HepG2 (cell line): Measurements from ENCODE around the gene ARL5A. TPM values are rescaled to one million over a fixed set of nuclear protein-coding genes. Genes with fewer than 3 reads are reported as not detected.
"Not testable (repeated sequence)": the region's sequence is repeated elsewhere in the genome, so short reads cannot be mapped to it uniquely, and the experiment has no call there.

ENCODE experiments used
- ATAC-seq: fragments of 200-7000 bp; cut with Tn5 transposase; 3 replicates; pipeline ENCODE4 v1.9.1; 2020; ENCODE audit warnings: mild to moderate bottlenecking, moderate library complexity
- BruUV-seq: library from RNA; stranded (reverse); fragments of 400-500 nt; replicated peaks from 2 replicates; lab custom pipeline; 2021; lab: Mats Ljungman, UMichigan
- CTCF ChIA-PET: fragments of 300-600 bp; formaldehyde crosslinking; extraction: SDS; loops from one replicate; lab custom pipeline; 2021; ENCODE audit warnings: low total read pairs, inconsistent platforms, low intra/inter-chr PET ratio; lab: Yijun Ruan, JAX
- POLR2A ChIA-PET: fragments of 350-600 bp; sonication (Branson Sonifier 250); formaldehyde crosslinking; loops from one replicate; lab custom pipeline; 2020; ENCODE audit warnings: antibody characterized with exemption, inconsistent platforms; lab: Yijun Ruan, JAX
- DNase-seq: peaks from one replicate; pipeline ENCODE4 v3.0.0-alpha.2; 2015; ENCODE audit warnings: low spot score
- FAIRE-seq: peaks from 3 replicates; lab custom pipeline; 2011; peaks lifted over from hg19 to GRCh38; lab: Jason Lieb, UNC
- H2AFZ ChIP-seq: one replicate; pipeline ENCODE4 v1.6.1; 2011; ENCODE audit warnings: low read length, inconsistent platforms
- H3K27ac ChIP-seq: fragments of 300-600 bp; 3 replicates; pipeline ENCODE4 v1.8.0; 2011; ENCODE audit warnings: mixed run types, mild to moderate bottlenecking, mixed read lengths, low read length, inconsistent platforms; ENCODE audit not compliant: insufficient read depth; ENCODE audit errors: extremely low read length
- H3K27me3 ChIP-seq, 2 experiments: fragments of 200-600 bp in 1 of 2; 2 replicates in 1 of 2; 3 replicates in 1 of 2; pipeline versions ENCODE4 v1.6.0 to v1.8.0; 2011; ENCODE audit warnings: low read length in 2 of 2, mild to moderate bottlenecking in 2 of 2, moderate library complexity in 2 of 2, inconsistent platforms in 1 of 2; ENCODE audit not compliant: insufficient read depth in 2 of 2, control insufficient read depth in 1 of 2
- H3K36me3 ChIP-seq, 2 experiments: fragments of 200-600 bp in 1 of 2; replicated peaks in 1 of 2; 2 replicates in 1 of 2; 3 replicates in 1 of 2; pipeline versions ENCODE4 v1.5.1 to v1.8.0; 2011; ENCODE audit warnings: low read length in 2 of 2, inconsistent platforms in 1 of 2; ENCODE audit not compliant: insufficient read depth in 2 of 2, control insufficient read depth in 1 of 2
- H3K4me1 ChIP-seq: 2 replicates; pipeline ENCODE4 v1.5.1; 2012; ENCODE audit warnings: low read length, inconsistent platforms; ENCODE audit not compliant: insufficient read depth
- H3K4me2 ChIP-seq: 2 replicates; pipeline ENCODE4 v1.6.0; 2011; ENCODE audit warnings: low read depth, low read length, inconsistent platforms
- H3K4me3 ChIP-seq, 3 experiments: fragments of 200-600 bp in 1 of 3; sonication (generic), shearing (Covaris generic) in 1 of 3; replicated peaks in 1 of 3; 2 replicates each; pipeline ENCODE4 v1.5.1; 2011 to 2016; ENCODE audit warnings: low read length in 3 of 3, inconsistent platforms in 2 of 3, low read depth in 2 of 3, mild to moderate bottlenecking in 2 of 3, control low read depth in 1 of 3, mixed read lengths in 1 of 3; ENCODE audit not compliant: insufficient read depth in 1 of 3
- H3K79me2 ChIP-seq: one replicate; pipeline ENCODE4 v1.6.1; 2011; ENCODE audit warnings: low read length, inconsistent platforms; ENCODE audit not compliant: insufficient read depth
- H3K9ac ChIP-seq: 2 replicates; pipeline ENCODE4 v1.6.0; 2011; ENCODE audit warnings: mild to moderate bottlenecking, low read depth, low read length, inconsistent platforms; ENCODE audit not compliant: insufficient read depth
- H3K9me3 ChIP-seq: 2 replicates; pipeline ENCODE4 v1.5.1; 2012; ENCODE audit warnings: mild to moderate bottlenecking, low read length
- H4K20me1 ChIP-seq: 2 replicates; pipeline ENCODE4 v1.6.0; 2011; ENCODE audit warnings: inconsistent platforms, mild to moderate bottlenecking, low read length, moderate library complexity; ENCODE audit not compliant: insufficient read depth
- CEBPB ChIP-seq: IDR thresholded peaks from 2 replicates; pipeline ENCODE4 v1.6.1; 2011; ENCODE audit warnings: low read depth, low read length, improper control_type of control experiment, borderline replicate concordance
- FOSL2 ChIP-seq: sonication (generic); formaldehyde crosslinking; IDR thresholded peaks from 2 replicates; pipeline ENCODE4 v1.4.0; 2020; ENCODE audit warnings: missing genetic modification reagents
- SAFB2 ChIP-seq: sonication (generic); formaldehyde crosslinking; IDR thresholded peaks from 2 replicates; pipeline ENCODE4 v1.5.1; 2020; ENCODE audit warnings: missing genetic modification reagents, low read depth, mild to moderate bottlenecking, borderline replicate concordance
- ZNF33B ChIP-seq: sonication (generic); formaldehyde crosslinking; IDR thresholded peaks from 2 replicates; pipeline ENCODE4 v1.5.1; 2020; ENCODE audit warnings: mild to moderate bottlenecking, missing genetic modification reagents
- WGBS: methylation state at CpG from one replicate; pipeline ENCODE4 v1.1.6; 2017; ENCODE audit warnings: low lambda C conversion rate; 5-methylcytosine and 5-hydroxymethylcytosine counted together
- in situ Hi-C: cut with HindIII; loops from 2 replicates; pipeline ENCODE4 v1.10.0; 2017; ENCODE audit warnings: low pct_unique_long_range_greater_than_20kb; ENCODE audit not compliant: extremely low pct_ligation_motif_present
- intact Hi-C: fragments of 100-400 bp; cut with micrococcal nuclease; formaldehyde crosslinking; loops from one replicate; pipeline ENCODE4 v1.10.0; 2022; ENCODE audit not compliant: unreplicated experiment
- polyA plus RNA-seq, 8 experiments: library from polyadenylated mRNA; depleted of rRNA in 3 of 8; stranded (reverse) in 7 of 8; unstranded in 1 of 8; fragments of >200 nt; fragmentation: Illumina TruSeq in 4 of 8; extraction: Trizol in 4 of 8; gene quantifications; 2 replicates each; pipeline versions ENCODE4 v1.2.1 to v1.2.3, GENCODE V29; 2011 to 2016; ENCODE audit warnings: low read depth in 4 of 8, missing spikeins in 1 of 8, mixed read lengths in 1 of 8; ENCODE audit not compliant: insufficient read depth in 1 of 8
- total RNA-seq, 5 experiments: library from RNA; depleted of rRNA; stranded (reverse); fragments of >200 nt; fragmentation: Illumina TruSeq; extraction: Trizol; gene quantifications; 2 replicates each; pipeline ENCODE4 v1.2.3, GENCODE V29; 2016; ENCODE audit warnings: low read depth in 1 of 5

ARL5A gene
- total and polyA plus RNA-seq, 2 of the 13 experiments (the other 11 are each of a cell fraction or from before 2014, with no cell fraction given) = 47.5 to 149 TPM

- H3K79me2 ChIP-seq = no peaks in the 10 kb centered on the region
- in situ Hi-C loops (no loop called here), intact Hi-C loops (loop anchor here (2.0 kb wide), 1 partner anchor 35 kb away; no protein-coding TSS in a partner anchor)
- no peaks in the 10 kb centered on the region for H3K27me3 ChIP-seq
- no peak for DNase-seq
- no peaks in the 10 kb centered on the region for H3K9me3 ChIP-seq
- POLR2A ChIA-PET = no interaction called here
- FAIRE-seq = no peak
- no TSS peak for BruUV-seq
- no peaks in the 10 kb centered on the region; the same call in 1 of the 2 replicates for H4K20me1 ChIP-seq
- peaks cover 2 to 10% of the 10 kb centered on the region in 2 experiments; a peak in 2 of 5 replicates for H3K36me3 ChIP-seq
- ATAC-seq = no peak
- CTCF ChIA-PET = no interaction called here
- no peak overlapping the region for H3K9ac ChIP-seq
- 80% methylated on average over 4 of the region's 4 CpGs for WGBS
- H3K4me3 ChIP-seq = no peak overlapping the region
- H3K27ac ChIP-seq = no peak overlapping the region
- H2AFZ ChIP-seq = no peak overlapping the region
- no peak overlapping the region for H3K4me2 ChIP-seq
- TF ChIP-seq CEBPB (peak; percentile 79), SAFB2 (CRISPR knock-in tag) (no peak), ZNF33B (CRISPR knock-in tag) (no peak)
- no peaks in the 10 kb centered on the region for H3K4me1 ChIP-seq
Observed at GRCh38 chr2:151795646-151796240, 32.5 kb downstream of the ARL5A start.

DNA sequence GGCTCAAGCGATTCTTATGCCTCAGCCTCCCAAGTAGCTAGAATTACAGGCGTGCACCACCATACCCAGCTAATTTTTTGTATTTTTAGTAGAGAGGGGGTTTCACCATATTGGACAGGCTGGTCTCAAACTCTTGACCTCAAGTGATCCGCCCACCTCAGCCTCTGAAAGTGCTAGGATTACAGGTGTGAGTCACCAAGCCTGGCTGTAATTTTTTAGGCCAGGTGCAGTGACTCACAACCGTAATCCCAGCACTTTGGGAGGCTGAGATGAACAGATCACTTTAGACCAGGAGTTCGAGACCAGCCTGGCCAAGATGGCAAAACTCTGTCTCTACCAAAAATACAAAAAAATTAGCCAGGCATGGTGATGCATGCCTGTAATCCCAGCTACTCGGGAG is 33.8 kb downstream of the ARL5A start:
- H3K27ac ChIP-seq, H3K9me3 ChIP-seq, FAIRE-seq, H3K9ac ChIP-seq, DNase-seq, ATAC-seq, BruUV-seq, in situ Hi-C loops, H3K27me3 ChIP-seq, H3K79me2 ChIP-seq, H3K4me1 ChIP-seq, CTCF ChIA-PET, H3K4me3 ChIP-seq, H4K20me1 ChIP-seq, H3K36me3 ChIP-seq, H3K4me2 ChIP-seq, H2AFZ ChIP-seq: not testable (repeated sequence)
- intact Hi-C loops = loop anchor here (5.0 kb wide), 1 partner anchor 157 kb away; no protein-coding TSS in a partner anchor
- 0 out of 2 replicates have a peak, but pooled peaks have one; percentile 12 for TF ChIP-seq FOSL2 (CRISPR knock-in tag)
- POLR2A ChIA-PET = interaction anchor here (1.9 kb wide), 1 partner anchor 34 kb away, joined by 4 read pairs; the partner anchor contains the start of gene ARL5A
- WGBS = 96% methylated on average over 6 of the region's 6 CpGs
